ENCODE measurements around the gene SMIM43. TPM values are rescaled to one million over a fixed set of nuclear protein-coding genes. Genes with fewer than 3 reads are reported as not detected.

SMIM43 gene
- total and polyA plus RNA-seq, 9 of the 15 experiments (the other 6 are each of a cell fraction or from before 2014, with no cell fraction given): not detected

DNA sequence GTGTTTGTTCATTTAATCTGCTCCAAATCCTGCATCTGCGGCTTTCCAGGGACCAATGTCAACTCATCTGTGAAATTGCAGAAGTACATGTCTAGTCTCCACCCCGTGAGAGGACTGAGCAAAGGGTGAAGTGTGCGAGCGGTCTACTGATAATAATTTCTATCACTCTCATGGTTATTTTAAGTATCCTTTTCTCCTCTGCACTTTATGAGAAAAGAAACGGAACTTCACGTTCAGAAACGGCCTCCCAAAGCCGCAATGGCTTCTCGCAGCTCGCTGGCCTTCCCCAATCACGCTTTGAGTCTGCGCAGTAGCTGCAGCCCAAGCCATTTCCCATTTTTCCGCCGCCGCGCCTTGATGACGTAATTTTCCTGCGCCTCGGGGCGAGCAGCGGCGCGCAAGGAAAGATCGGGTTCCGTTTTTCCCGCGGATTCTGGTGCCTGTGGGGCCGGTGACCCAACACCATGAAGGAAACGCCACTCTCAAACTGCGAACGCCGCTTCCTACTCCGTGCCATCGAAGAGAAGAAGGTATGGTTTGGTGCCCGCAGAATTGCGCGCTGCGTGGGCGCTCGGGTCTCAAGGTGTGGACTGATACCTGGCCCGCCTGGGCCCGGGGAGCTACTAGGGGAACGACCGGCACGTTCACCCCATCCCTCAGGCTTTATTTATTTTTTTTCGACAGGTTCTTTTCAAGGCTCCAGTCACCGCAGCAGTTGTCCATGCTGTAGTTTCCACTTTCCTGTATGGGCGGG, 36.2 kb upstream of the SMIM43 start, which contains the start of gene EXOSC9 (continued):
- TF ChIP-seq, protein P1, sequence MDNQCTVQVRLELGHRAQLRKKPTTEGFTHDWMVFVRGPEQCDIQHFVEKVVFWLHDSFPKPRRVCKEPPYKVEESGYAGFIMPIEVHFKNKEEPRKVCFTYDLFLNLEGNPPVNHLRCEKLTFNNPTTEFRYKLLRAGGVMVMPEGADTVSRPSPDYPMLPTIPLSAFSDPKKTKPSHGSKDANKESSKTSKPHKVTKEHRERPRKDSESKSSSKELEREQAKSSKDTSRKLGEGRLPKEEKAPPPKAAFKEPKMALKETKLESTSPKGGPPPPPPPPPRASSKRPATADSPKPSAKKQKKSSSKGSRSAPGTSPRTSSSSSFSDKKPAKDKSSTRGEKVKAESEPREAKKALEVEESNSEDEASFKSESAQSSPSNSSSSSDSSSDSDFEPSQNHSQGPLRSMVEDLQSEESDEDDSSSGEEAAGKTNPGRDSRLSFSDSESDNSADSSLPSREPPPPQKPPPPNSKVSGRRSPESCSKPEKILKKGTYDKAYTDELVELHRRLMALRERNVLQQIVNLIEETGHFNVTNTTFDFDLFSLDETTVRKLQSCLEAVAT (IDR thresholded peaks at IDR 0.05): peak in 1 of 2 experiments; percentile 83; a peak in 1 of 4 replicates
- TF ChIP-seq ETV1 (tag; conservative IDR thresholded peaks at IDR 0.05; ENCODE audit: low read depth) (peak; percentile 38; the same call in 1 of the 2 replicates), KDM5B (IDR thresholded peaks at IDR 0.05; ENCODE audit: insufficient replicate concordance, low read depth, low read length) (peak; percentile 82), LARP7 (IDR thresholded peaks at IDR 0.05) (no peak), SRSF1 (IDR thresholded peaks at IDR 0.05; ENCODE audit: low read depth, low read length) (0 out of 2 replicates have a peak, but pooled peaks have one; percentile 60), RNF2 (IDR thresholded peaks at IDR 0.05) (0 out of 2 replicates have a peak, but pooled peaks have one; percentile 56), ZNF384 (IDR thresholded peaks at IDR 0.05; ENCODE audit: low read depth, low read length) (0 out of 2 replicates have a peak, but pooled peaks have one; percentile 25), RFX5 (IDR thresholded peaks at IDR 0.05; ENCODE audit: low read depth, low read length) (0 out of 2 replicates have a peak, but pooled peaks have one; percentile 27), FOXK2 (conservative IDR thresholded peaks at IDR 0.05 in 1 of 2, IDR thresholded peaks at IDR 0.05 in 1 of 2; ENCODE audit: low read depth in 2 of 2) (peak; percentile 14 to 18; a peak in 2 of 4 replicates), ZBED1 (IDR thresholded peaks at IDR 0.05) (0 out of 2 replicates have a peak, but pooled peaks have one; percentile 43), THAP12 (CRISPR knock-in tag; IDR thresholded peaks at IDR 0.05) (peak; percentile 53; the same call in 1 of the 2 replicates), ELF2 (CRISPR knock-in tag; IDR thresholded peaks at IDR 0.05) (peak; percentile 77), EP400 (IDR thresholded peaks at IDR 0.05) (peak; percentile 93), RBM39 (optimal IDR thresholded peaks at IDR 0.05; ENCODE audit: low read depth, low read length) (no peak), RB1 (IDR thresholded peaks at IDR 0.05; ENCODE audit: low read depth) (peak; percentile 98), MTA1 (IDR thresholded peaks at IDR 0.05; ENCODE audit: borderline replicate concordance) (peak; percentile 99), ZNF717 (CRISPR knock-in tag; IDR thresholded peaks at IDR 0.05) (no peak), ZNF175 (CRISPR knock-in tag; IDR thresholded peaks at IDR 0.05; ENCODE audit: low read depth) (peak; percentile 39; the same call in 1 of the 2 replicates), SPI1 (IDR thresholded peaks at IDR 0.05; ENCODE audit: borderline replicate concordance, low read depth, low read length) (peak; percentile 93), CEBPB (tag; IDR thresholded peaks at IDR 0.05) (peak; percentile 78)
- TF ChIP-seq, protein P2, sequence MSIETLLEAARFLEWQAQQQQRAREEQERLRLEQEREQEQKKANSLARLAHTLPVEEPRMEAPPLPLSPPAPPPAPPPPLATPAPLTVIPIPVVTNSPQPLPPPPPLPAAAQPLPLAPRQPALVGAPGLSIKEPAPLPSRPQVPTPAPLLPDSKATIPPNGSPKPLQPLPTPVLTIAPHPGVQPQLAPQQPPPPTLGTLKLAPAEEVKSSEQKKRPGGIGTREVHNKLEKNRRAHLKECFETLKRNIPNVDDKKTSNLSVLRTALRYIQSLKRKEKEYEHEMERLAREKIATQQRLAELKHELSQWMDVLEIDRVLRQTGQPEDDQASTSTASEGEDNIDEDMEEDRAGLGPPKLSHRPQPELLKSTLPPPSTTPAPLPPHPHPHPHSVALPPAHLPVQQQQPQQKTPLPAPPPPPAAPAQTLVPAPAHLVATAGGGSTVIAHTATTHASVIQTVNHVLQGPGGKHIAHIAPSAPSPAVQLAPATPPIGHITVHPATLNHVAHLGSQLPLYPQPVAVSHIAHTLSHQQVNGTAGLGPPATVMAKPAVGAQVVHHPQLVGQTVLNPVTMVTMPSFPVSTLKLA (conservative IDR thresholded peaks at IDR 0.05): peak; percentile 59 to 91
- TF ChIP-seq, protein P3, sequence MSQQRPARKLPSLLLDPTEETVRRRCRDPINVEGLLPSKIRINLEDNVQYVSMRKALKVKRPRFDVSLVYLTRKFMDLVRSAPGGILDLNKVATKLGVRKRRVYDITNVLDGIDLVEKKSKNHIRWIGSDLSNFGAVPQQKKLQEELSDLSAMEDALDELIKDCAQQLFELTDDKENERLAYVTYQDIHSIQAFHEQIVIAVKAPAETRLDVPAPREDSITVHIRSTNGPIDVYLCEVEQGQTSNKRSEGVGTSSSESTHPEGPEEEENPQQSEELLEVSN (IDR thresholded peaks at IDR 0.05; ENCODE audit: borderline replicate concordance in 1 of 2, extremely low read depth in 1 of 2, insufficient read depth in 1 of 2, insufficient read length in 1 of 2, low read depth in 1 of 2, low read length in 1 of 2, poor library complexity in 1 of 2, severe bottlenecking in 1 of 2): peak; percentile 84 to 85
